SK-N-SH treated with all-trans-retinoic acid at 6 μM for 48 hours (cell line): ENCODE results near the gene TRIM33.
A peak's percentile ranks its signal among the peaks of the same experiment; 100 is the strongest.

Experiments
- ATAC-seq: fragments of 200-7000 bp; cut with Tn5 transposase; 3 replicates; pipeline ENCODE4 v1.9.1; 2020; ENCODE audit warnings: mild to moderate bottlenecking, moderate library complexity
- ARNTL ChIP-seq: fragments of 450-650 bp; formaldehyde crosslinking; IDR thresholded peaks from 2 replicates; pipeline ENCODE4 v1.5.0; 2020; ENCODE audit warnings: low read depth, mild to moderate bottlenecking, moderate library complexity, borderline replicate concordance
- BACH2 ChIP-seq: fragments of 250-450 bp; sonication (Bioruptor Pico); IDR thresholded peaks from 2 replicates; pipeline ENCODE4 v1.9.0; 2021; ENCODE audit warnings: mild to moderate bottlenecking, borderline replicate concordance
- CSDC2 ChIP-seq: fragments of 250-450 bp; sonication (Bioruptor Pico); IDR thresholded peaks from 2 replicates; pipeline ENCODE4 v1.5.0; 2020; ENCODE audit warnings: mild to moderate bottlenecking, moderate library complexity
- ESRRG ChIP-seq: fragments of 250-450 bp; sonication (Bioruptor Pico); IDR thresholded peaks from 2 replicates; pipeline ENCODE4 v1.6.1; 2021; ENCODE audit warnings: mild to moderate bottlenecking
- GLIS3 ChIP-seq: fragments of 250-450 bp; sonication (Bioruptor Pico); IDR thresholded peaks from 2 replicates; pipeline ENCODE4 v1.5.0; 2020; ENCODE audit warnings: mild to moderate bottlenecking, moderate library complexity
- ISL1 ChIP-seq: fragments of 250-450 bp; sonication (Bioruptor Pico); IDR thresholded peaks from 2 replicates; pipeline ENCODE4 v2.1.2; 2022; ENCODE audit warnings: mild to moderate bottlenecking, moderate library complexity
- OSR1 ChIP-seq: fragments of 250-450 bp; sonication (Bioruptor Pico); IDR thresholded peaks from 2 replicates; pipeline ENCODE4 v1.8.0; 2022; ENCODE audit warnings: moderate library complexity, mild to moderate bottlenecking, inconsistent platforms
- RARB ChIP-seq: fragments of 250-450 bp; sonication (Bioruptor Pico); IDR thresholded peaks from 2 replicates; pipeline ENCODE4 v1.8.0; 2021; ENCODE audit warnings: mild to moderate bottlenecking, moderate library complexity
- SNAI2 ChIP-seq: fragments of 250-450 bp; sonication (Bioruptor Pico); IDR thresholded peaks from 2 replicates; pipeline ENCODE4 v1.5.0; 2020; ENCODE audit warnings: mild to moderate bottlenecking, moderate library complexity
- TCF4 ChIP-seq: fragments of 250-450 bp; sonication (Bioruptor Pico); IDR thresholded peaks from 2 replicates; pipeline ENCODE4 v1.8.0; 2021; ENCODE audit warnings: mild to moderate bottlenecking, moderate library complexity, borderline replicate concordance
- TOX ChIP-seq: fragments of 250-450 bp; sonication (Bioruptor Pico); IDR thresholded peaks from 2 replicates; pipeline ENCODE4 v1.8.0; 2021; ENCODE audit warnings: mild to moderate bottlenecking, moderate library complexity, borderline replicate concordance
- ZFP3 ChIP-seq: fragments of 250-450 bp; sonication (Bioruptor Pico); IDR thresholded peaks from 2 replicates; pipeline ENCODE4 v1.5.0; 2020; ENCODE audit warnings: mild to moderate bottlenecking, moderate library complexity
- ZFP30 ChIP-seq: fragments of 450-650 bp; formaldehyde crosslinking; IDR thresholded peaks from 2 replicates; pipeline ENCODE4 v1.5.0; 2022; ENCODE audit warnings: mild to moderate bottlenecking, moderate library complexity
- ZNF565 ChIP-seq: fragments of 450-650 bp; formaldehyde crosslinking; conservative IDR thresholded peaks from 2 replicates; pipeline ENCODE4 v1.5.0; 2020; ENCODE audit warnings: low read depth, mild to moderate bottlenecking, moderate library complexity
- ZNF70 ChIP-seq: fragments of 450-650 bp; formaldehyde crosslinking; IDR thresholded peaks from 2 replicates; pipeline ENCODE4 v1.5.0; 2020; ENCODE audit warnings: mild to moderate bottlenecking, moderate library complexity
- ZNF8 ChIP-seq: fragments of 450-650 bp; formaldehyde crosslinking; IDR thresholded peaks from 2 replicates; pipeline ENCODE4 v1.5.0; 2020; ENCODE audit warnings: mild to moderate bottlenecking, moderate library complexity
- TF ChIP-seq, protein P1 (sequence below): fragments of 250-450 bp; sonication (Bioruptor Pico); IDR thresholded peaks from 2 replicates; pipeline ENCODE4 v1.5.0; 2020; ENCODE audit warnings: mild to moderate bottlenecking, moderate library complexity
- TF ChIP-seq, protein P2 (sequence below): fragments of 250-450 bp; sonication (Bioruptor Pico); IDR thresholded peaks from 2 replicates; pipeline ENCODE4 v1.8.0; 2021; ENCODE audit warnings: low read depth, mild to moderate bottlenecking, moderate library complexity, borderline replicate concordance
- TF ChIP-seq, protein P3 (sequence below): fragments of 250-450 bp; sonication (Bioruptor Pico); IDR thresholded peaks from 2 replicates; pipeline ENCODE4 v1.5.1; 2020; ENCODE audit warnings: low read depth, mild to moderate bottlenecking, moderate library complexity

The TRIM33 gene

DNA sequence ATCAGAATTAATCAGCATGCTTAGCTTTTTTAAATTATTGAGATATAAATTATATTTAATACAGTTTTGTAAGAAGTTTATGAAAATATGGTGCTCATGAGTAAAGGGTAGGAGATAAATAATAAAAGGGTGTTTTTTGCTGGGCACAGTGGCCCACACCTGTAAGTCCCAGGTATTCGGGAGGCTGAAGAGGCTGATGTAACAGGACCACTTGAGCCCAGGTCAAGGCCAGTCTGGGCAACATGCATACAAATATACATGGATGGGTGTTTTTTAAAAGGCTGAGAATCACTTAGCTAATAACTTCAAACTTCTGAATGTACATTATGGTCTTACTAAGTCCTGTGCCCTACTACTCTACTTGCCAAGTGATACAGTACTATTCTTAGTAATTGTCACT, 73.2 kb downstream of the TRIM33 start:
- no peak for ATAC-seq
- TF ChIP-seq ZNF70 (CRISPR knock-in tag): no peak
- TF ChIP-seq ZFP30 (CRISPR knock-in tag): no peak

DNA sequence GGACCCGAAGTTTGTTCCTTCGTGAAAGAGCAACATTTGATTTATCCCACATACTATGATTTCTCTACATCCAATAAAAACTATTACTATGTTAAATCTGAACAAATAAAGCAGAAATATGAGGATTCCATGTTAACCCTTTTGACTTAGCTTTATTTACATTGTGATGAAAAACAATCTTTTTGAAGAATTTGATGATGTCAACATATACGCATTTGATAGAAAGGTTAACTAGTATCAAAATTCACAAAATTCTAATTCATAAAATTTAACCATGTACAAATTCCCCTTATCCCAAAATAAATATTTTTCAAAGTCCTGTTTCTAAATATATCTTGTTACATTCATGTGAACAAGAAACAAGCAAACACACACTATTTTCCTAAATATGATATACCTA, 74.2 kb downstream of the TRIM33 start:
- TF ChIP-seq BACH2 (CRISPR knock-in tag): no peak
- TF ChIP-seq ZNF8: no peak
- no peak for TF ChIP-seq ZFP3 (CRISPR knock-in tag)
- no peak for TF ChIP-seq ZFP30 (CRISPR knock-in tag)
- TF ChIP-seq TCF4 (CRISPR knock-in tag): no peak
- TF ChIP-seq CSDC2: no peak
- TF ChIP-seq TOX: no peak
- no peak for ATAC-seq

DNA sequence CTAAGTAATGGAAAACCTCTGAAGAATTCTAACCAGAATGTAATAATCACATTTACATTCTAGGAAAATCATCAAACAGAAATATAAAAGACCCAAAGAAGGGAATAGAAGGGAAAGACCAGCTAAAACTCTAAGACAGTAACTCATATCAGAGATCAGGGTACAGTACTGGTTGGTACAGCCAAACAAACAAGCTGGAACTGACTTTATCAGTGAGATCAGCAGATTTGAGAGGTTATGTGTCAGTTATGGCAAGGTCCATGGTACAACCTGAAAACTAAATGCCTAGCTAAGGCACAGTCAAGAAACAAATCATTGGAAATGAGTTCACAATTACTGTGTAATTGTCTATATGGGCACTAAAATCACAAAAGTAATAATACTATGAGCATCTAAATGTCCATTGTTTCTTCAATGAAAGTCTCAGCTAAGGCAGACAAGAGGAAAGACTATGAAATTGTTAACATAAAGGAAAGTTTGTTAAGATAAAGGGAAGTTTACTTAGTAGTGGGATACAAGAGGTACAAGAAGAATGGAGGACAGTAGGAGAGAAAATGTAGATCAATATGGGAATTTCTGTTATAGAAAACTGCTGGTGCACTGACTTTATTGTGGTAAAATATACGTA, 75.8 kb downstream of the TRIM33 start:
- TF ChIP-seq ZNF8 (no peak), GLIS3 (CRISPR knock-in tag) (no peak), CSDC2 (no peak), RARB (CRISPR knock-in tag) (no peak), ARNTL (no peak), ESRRG (no peak), ZNF70 (CRISPR knock-in tag) (no peak), SNAI2 (CRISPR knock-in tag) (no peak), BACH2 (CRISPR knock-in tag) (no peak), ZNF565 (CRISPR knock-in tag) (no peak), ZFP3 (CRISPR knock-in tag) (no peak), OSR1 (CRISPR knock-in tag) (no peak)
- TF ChIP-seq, protein P1, sequence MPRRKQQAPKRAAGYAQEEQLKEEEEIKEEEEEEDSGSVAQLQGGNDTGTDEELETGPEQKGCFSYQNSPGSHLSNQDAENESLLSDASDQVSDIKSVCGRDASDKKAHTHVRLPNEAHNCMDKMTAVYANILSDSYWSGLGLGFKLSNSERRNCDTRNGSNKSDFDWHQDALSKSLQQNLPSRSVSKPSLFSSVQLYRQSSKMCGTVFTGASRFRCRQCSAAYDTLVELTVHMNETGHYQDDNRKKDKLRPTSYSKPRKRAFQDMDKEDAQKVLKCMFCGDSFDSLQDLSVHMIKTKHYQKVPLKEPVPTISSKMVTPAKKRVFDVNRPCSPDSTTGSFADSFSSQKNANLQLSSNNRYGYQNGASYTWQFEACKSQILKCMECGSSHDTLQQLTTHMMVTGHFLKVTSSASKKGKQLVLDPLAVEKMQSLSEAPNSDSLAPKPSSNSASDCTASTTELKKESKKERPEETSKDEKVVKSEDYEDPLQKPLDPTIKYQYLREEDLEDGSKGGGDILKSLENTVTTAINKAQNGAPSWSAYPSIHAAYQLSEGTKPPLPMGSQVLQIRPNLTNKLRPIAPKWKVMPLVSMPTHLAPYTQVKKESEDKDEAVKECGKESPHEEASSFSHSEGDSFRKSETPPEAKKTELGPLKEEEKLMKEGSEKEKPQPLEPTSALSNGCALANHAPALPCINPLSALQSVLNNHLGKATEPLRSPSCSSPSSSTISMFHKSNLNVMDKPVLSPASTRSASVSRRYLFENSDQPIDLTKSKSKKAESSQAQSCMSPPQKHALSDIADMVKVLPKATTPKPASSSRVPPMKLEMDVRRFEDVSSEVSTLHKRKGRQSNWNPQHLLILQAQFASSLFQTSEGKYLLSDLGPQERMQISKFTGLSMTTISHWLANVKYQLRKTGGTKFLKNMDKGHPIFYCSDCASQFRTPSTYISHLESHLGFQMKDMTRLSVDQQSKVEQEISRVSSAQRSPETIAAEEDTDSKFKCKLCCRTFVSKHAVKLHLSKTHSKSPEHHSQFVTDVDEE: no peak
- TF ChIP-seq, protein P2, sequence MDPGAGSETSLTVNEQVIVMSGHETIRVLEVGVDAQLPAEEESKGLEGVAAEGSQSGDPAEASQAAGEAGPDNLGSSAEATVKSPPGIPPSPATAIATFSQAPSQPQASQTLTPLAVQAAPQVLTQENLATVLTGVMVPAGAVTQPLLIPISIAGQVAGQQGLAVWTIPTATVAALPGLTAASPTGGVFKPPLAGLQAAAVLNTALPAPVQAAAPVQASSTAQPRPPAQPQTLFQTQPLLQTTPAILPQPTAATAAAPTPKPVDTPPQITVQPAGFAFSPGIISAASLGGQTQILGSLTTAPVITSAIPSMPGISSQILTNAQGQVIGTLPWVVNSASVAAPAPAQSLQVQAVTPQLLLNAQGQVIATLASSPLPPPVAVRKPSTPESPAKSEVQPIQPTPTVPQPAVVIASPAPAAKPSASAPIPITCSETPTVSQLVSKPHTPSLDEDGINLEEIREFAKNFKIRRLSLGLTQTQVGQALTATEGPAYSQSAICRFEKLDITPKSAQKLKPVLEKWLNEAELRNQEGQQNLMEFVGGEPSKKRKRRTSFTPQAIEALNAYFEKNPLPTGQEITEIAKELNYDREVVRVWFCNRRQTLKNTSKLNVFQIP (CRISPR knock-in tag): no peak
- TF ChIP-seq, protein P3, sequence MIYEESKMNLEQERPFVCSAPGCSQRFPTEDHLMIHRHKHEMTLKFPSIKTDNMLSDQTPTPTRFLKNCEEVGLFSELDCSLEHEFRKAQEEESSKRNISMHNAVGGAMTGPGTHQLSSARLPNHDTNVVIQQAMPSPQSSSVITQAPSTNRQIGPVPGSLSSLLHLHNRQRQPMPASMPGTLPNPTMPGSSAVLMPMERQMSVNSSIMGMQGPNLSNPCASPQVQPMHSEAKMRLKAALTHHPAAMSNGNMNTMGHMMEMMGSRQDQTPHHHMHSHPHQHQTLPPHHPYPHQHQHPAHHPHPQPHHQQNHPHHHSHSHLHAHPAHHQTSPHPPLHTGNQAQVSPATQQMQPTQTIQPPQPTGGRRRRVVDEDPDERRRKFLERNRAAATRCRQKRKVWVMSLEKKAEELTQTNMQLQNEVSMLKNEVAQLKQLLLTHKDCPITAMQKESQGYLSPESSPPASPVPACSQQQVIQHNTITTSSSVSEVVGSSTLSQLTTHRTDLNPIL: no peak
- TF ChIP-seq, all 23 proteins: peak for 0
- 0 out of 3 replicates have a peak, but pooled peaks have one; percentile 31 for ATAC-seq

DNA sequence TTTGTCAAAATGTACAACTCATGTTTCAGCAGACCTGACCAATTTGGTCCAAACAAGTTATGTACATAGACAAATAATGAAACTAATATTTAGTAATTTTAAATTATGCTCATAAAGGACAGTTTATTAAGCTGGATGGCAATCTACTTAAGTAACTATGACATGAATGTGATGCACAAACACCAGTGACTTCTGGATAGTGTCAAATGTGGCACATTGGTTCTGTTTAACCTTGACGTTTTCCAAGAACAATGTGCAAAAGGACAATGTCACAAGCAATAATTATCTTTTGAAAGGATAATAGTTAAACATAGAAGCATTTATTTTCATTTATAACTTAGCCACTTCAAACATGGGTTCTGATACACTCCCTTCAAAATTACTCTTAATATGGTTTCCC, 80.0 kb downstream of the TRIM33 start:
- ATAC-seq: no peak
- TF ChIP-seq, protein P1: no peak
- 0 out of 2 replicates have a peak, but pooled peaks have one; percentile 29 for TF ChIP-seq ISL1
